GM19463 (cell line): ENCODE measurements around the gene ZDHHC14.
A peak's percentile ranks its signal among the peaks of the same experiment; 100 is the strongest.
"Not testable (repeated sequence)": the region's sequence is repeated elsewhere in the genome, so short reads cannot be mapped to it uniquely, and the experiment has no call there.

Source experiments
- ATAC-seq: cut with Tn5 transposase; IDR thresholded peaks from one replicate; pipeline ENCODE4 v1.9.1; 2021; ENCODE audit warnings: mild to moderate bottlenecking, moderate library complexity; ENCODE audit not compliant: unreplicated experiment

The ZDHHC14 gene

GRCh38 chr6:157379656-157380457 lies 1.1 kb upstream of the ZDHHC14 start:
- peak; percentile 66 for ATAC-seq

GRCh38 chr6:157380458-157380778 lies 572 bp upstream of the ZDHHC14 start:
- peak; percentile 2 for ATAC-seq

- peak; percentile 25 for ATAC-seq
Measured at GRCh38 chr6:157381631-157382621, 936 bp downstream of the ZDHHC14 start.

- no peak for ATAC-seq
Measured at GRCh38 chr6:157382821-157383220, 1.8 kb downstream of the ZDHHC14 start.

- ATAC-seq, result no peak
Measured at GRCh38 chr6:157383471-157383870, 2.5 kb downstream of the ZDHHC14 start.

- ATAC-seq, result not testable (repeated sequence)
Measured at GRCh38 chr6:157384962-157385361, 4.0 kb downstream of the ZDHHC14 start.

- no peak for ATAC-seq
Measured at GRCh38 chr6:157385482-157385881, 4.5 kb downstream of the ZDHHC14 start.

- ATAC-seq, result no peak
Measured at GRCh38 chr6:157386023-157386422, 5.0 kb downstream of the ZDHHC14 start.

GRCh38 chr6:157386454-157386853 lies 5.5 kb downstream of the ZDHHC14 start:
- no peak for ATAC-seq

GRCh38 chr6:157388924-157389323 lies 7.9 kb downstream of the ZDHHC14 start:
- ATAC-seq, result no peak

GRCh38 chr6:157390273-157391060 lies 9.5 kb downstream of the ZDHHC14 start:
- no peak for ATAC-seq

- ATAC-seq, result no peak
Measured at GRCh38 chr6:157392927-157393668, 12.1 kb downstream of the ZDHHC14 start.

GRCh38 chr6:157393669-157394327 lies 12.8 kb downstream of the ZDHHC14 start:
- ATAC-seq, result no peak

- not testable (repeated sequence) for ATAC-seq
Measured at GRCh38 chr6:157395199-157395598, 14.2 kb downstream of the ZDHHC14 start.

- no peak for ATAC-seq
Measured at GRCh38 chr6:157396026-157396425, 15.0 kb downstream of the ZDHHC14 start.

- no peak for ATAC-seq
Measured at GRCh38 chr6:157397660-157398059, 16.7 kb downstream of the ZDHHC14 start.

- ATAC-seq, result no peak
Measured at GRCh38 chr6:157398151-157398550, 17.2 kb downstream of the ZDHHC14 start.

- no peak for ATAC-seq
Measured at GRCh38 chr6:157400676-157401075, 19.7 kb downstream of the ZDHHC14 start.

- no peak for ATAC-seq
Measured at GRCh38 chr6:157401734-157402338, 20.8 kb downstream of the ZDHHC14 start.
